GM12864 (cell line): Measurements from ENCODE around the gene HIPK1.
"Not testable (repeated sequence)": the region's sequence is repeated elsewhere in the genome, so short reads cannot be mapped to it uniquely, and the experiment has no call there.

ENCODE experiments used
- DNase-seq: peaks from one replicate; pipeline ENCODE4 v3.0.0-alpha.2; 2011; ENCODE audit warnings: low read depth
- H3K4me3 ChIP-seq: 2 replicates; pipeline ENCODE4 v1.5.1; 2011; ENCODE audit warnings: mild to moderate bottlenecking, low read depth, low read length, control low read depth
- TF ChIP-seq, protein P1 (sequence below): IDR thresholded peaks from 2 replicates; pipeline ENCODE4 v1.5.1; 2011; ENCODE audit warnings: low read depth, mild to moderate bottlenecking, moderate library complexity, low read length, control low read depth, inconsistent platforms; ENCODE audit errors: missing control alignments

Gene HIPK1

DNA sequence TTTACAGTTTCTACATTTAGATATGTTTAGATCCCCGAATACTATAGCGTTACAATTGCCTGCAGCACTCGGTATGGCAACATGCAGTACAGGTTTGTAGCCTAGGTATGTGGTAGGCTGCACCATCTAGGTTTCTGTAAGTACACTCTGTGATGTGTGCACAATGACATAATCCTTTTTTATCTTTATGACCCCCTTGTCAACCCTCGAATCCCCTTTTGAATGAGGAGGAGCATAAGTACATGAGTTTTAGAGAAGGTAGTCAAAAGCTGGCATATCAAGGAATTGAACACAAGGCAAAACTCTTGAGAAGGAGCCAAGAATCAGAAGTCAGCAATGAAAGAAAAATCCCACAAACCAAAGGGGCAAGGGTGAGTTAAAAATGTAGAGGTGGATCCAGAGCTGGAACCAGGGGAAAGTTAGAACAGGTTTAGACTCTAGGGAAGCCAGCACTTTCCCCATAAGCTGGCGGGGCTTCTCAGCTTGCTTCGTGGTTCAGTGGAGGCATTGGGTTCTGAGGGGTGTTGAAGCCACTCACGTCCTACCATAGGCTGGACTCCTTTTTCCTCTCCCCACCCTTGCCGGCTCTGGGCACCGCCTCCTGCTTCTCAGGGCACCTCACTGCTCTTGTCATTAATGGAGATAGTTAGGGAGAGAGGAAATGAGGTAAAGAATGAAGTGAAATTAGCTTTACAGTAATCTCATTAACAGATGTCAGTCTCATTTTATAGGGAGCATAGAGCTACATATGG, 81.5 kb downstream of the HIPK1 start:
- no peak overlapping the region for H3K4me3 ChIP-seq
- no peak for DNase-seq
- TF ChIP-seq, protein P1, sequence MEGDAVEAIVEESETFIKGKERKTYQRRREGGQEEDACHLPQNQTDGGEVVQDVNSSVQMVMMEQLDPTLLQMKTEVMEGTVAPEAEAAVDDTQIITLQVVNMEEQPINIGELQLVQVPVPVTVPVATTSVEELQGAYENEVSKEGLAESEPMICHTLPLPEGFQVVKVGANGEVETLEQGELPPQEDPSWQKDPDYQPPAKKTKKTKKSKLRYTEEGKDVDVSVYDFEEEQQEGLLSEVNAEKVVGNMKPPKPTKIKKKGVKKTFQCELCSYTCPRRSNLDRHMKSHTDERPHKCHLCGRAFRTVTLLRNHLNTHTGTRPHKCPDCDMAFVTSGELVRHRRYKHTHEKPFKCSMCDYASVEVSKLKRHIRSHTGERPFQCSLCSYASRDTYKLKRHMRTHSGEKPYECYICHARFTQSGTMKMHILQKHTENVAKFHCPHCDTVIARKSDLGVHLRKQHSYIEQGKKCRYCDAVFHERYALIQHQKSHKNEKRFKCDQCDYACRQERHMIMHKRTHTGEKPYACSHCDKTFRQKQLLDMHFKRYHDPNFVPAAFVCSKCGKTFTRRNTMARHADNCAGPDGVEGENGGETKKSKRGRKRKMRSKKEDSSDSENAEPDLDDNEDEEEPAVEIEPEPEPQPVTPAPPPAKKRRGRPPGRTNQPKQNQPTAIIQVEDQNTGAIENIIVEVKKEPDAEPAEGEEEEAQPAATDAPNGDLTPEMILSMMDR, result no peak

DNA sequence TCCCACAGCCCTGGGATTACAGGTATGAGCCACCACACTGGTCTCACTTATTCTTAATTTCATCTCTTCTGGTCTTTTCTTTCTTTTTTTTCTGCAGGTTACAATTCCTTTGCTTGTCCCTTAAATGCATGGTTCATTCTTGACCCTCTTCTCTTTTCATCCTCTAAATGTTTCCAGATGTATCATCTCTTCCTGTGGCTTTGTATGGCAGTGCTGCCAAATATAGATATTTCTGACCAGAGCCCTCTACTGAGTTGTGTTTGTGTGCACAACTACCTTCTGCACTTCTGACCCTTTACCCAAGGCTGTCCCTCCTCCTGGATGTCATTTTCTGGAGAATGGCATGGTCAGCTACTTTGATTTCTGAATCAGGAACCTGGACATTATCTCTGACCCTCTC, 82.7 kb downstream of the HIPK1 start:
- DNase-seq, result no peak
- no peak overlapping the region for H3K4me3 ChIP-seq
- TF ChIP-seq, protein P1, result no peak

DNA sequence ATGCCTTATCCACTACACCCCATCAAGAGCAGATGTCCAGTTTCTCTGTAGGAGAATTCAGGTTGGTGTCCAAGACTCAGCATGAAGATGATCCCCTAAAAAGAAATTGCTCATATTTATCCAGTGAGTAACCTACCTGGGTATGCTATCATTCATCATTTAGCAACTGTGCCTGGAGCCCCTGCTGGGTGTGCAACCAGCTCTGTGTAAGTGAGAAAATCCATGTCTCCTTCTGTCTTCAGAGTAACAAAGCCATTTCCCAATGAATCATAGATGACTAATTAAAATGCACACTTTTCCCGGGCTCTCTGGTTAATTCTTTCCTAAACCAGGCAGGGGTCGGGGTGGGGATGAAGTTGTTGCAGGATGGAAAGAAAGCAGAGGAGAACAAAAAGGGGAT, 86.0 kb downstream of the HIPK1 start:
- no peak overlapping the region for H3K4me3 ChIP-seq
- TF ChIP-seq, protein P1, result no peak

DNA sequence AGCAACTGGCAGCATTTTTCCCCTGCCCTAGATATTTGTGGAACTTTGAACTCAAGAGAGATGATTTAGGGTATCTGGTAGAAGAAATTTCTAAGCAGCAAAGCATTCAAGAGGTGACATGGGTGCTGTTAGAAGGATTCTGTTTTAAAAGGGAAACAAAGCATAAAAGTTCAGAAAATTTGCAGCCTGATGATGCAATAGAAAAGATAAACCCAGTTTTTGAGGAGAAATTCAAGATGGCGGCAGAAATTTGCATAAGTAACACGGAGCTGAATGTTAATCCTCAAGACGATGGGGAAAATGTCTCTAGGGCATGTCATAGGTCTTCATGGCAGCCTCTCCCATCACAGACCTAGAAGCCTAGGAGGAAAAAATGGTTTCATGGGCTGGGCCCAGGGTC, 90.6 kb downstream of the HIPK1 start:
- not testable (repeated sequence) for DNase-seq, H3K4me3 ChIP-seq

More for the DNA sequence above, 86.0 kb downstream of the HIPK1 start:
- DNase-seq, result no peak

DNA sequence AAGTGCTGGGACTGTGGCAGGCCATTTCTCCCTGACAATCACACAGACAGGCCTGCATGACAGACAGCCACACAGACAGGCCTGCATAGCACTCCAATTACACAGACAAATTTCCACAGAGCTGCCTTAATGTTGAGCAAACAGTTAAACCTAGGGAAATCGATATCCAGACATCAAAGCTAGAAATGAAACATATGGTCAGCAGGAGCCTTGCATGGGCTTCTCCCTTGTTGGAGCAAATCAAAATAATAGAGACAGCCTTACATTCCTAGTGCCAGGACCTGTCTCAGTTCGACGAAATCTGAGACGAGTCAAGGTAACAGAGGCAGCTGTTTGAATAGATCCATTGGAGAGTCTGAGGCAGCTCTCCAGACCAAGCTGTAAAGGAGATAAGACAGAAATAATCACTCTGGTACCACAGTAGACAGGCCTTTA, 92.6 kb downstream of the HIPK1 start:
- no peak overlapping the region for H3K4me3 ChIP-seq
- TF ChIP-seq, protein P1, result no peak
- DNase-seq, result no peak

DNA sequence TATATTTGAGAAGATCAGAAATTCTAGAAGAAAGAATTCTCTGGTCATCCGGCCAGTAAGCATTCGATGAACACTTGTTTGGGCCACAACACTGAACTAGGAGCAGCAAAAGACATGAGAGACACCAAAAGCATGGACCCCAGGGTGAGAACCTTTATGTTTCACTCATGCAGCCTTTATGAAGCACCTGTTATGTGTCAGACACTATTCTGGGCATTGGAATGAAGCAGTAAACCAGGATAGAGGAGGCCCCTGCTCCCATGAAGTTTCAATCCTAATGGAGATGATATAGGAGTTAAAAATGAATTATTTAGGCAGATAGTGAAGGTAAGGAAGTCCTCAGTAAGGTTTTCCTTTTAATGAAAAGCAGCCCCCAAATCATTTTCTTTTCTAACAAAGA, 93.8 kb downstream of the HIPK1 start:
- DNase-seq, result no peak
- TF ChIP-seq, protein P1, result no peak

DNA sequence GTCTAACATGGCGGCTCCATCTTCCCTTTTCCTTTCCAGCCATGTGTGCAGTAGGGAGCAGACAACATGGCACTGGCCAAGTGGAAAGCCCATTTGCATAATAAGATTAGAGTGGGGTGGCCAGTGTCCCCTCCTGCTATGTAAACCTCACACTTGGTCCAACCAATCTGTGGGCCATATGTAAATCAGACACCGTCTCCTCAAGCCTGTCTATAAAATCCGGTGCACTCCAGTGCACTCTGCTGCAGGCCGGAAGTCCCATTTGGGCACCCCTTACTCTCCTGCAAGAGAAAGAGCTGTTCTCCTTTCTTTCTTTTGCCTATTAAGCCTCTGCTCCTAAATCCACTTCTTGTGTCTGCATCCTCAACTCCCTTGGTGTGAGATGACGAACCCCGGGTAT, 94.3 kb downstream of the HIPK1 start:
- DNase-seq, result no peak
- no peak overlapping the region for H3K4me3 ChIP-seq
- TF ChIP-seq, protein P1, result no peak

More for the DNA sequence above, 93.8 kb downstream of the HIPK1 start:
- no peak overlapping the region for H3K4me3 ChIP-seq
